Measurements from ENCODE around the gene DEFB131B. TPM values are rescaled to one million over a fixed set of nuclear protein-coding genes. Genes with fewer than 3 reads are reported as not detected.
"Not testable (repeated sequence)": the region's sequence is repeated elsewhere in the genome, so short reads cannot be mapped to it uniquely, and the experiment has no call there.

The DEFB131B gene
- total RNA-seq, 1 experiment from 2014 or later: not detected

- no peak overlapping the region for H3K9ac ChIP-seq (ENCODE audit: low read length)
- no peaks in the 10 kb centered on the region for H3K4me1 ChIP-seq (ENCODE audit: control insufficient read depth in 1 of 2, insufficient read depth in 2 of 2, low read length in 2 of 2)
- H3K9me3 ChIP-seq (ENCODE audit: control insufficient read depth in 1 of 2, insufficient read depth in 1 of 2, low read depth in 1 of 2, low read length in 2 of 2): no peaks in the 10 kb centered on the region
- H3K79me2 ChIP-seq (ENCODE audit: insufficient read depth, low read length): no peaks in the 10 kb centered on the region
- no peak for DNase-seq (ENCODE audit: low read depth, low spot score)
- RAD21 ChIA-PET (ENCODE audit: low non-redundant PET in 1 of 2, low total read pairs in 2 of 2, uncharacterized antibody in 2 of 2, unreplicated experiment in 2 of 2): no interaction called here
- no peak overlapping the region for H3K27ac ChIP-seq (ENCODE audit: low read depth, low read length)
- intact Hi-C loops (cut with micrococcal nuclease): no loop called here
- no peak overlapping the region for H3K4me2 ChIP-seq (ENCODE audit: low read length)
- H3K9me2 ChIP-seq (ENCODE audit: insufficient read depth): no peaks in the 10 kb centered on the region
- POLR2A ChIA-PET: no interaction called here
- no peaks in the 10 kb centered on the region for H4K20me1 ChIP-seq (ENCODE audit: insufficient read depth)
- H3K27me3 ChIP-seq (ENCODE audit: insufficient read depth, low read length): no peaks in the 10 kb centered on the region
- H2AFZ ChIP-seq (ENCODE audit: low read depth, low read length, poor library complexity, severe bottlenecking): no peak overlapping the region
- TF ChIP-seq MAX (IDR thresholded peaks at IDR 0.05) (no peak), POLR2A (IDR thresholded peaks at IDR 0.05; ENCODE audit: borderline replicate concordance, extremely low read depth, insufficient read depth, insufficient read length) (no peak), EGR1 (IDR thresholded peaks at IDR 0.05; ENCODE audit: low read depth) (no peak), CTCF (IDR thresholded peaks at IDR 0.05 in 2 of 3, conservative IDR thresholded peaks at IDR 0.05 in 1 of 3; ENCODE audit: borderline replicate concordance in 1 of 3, insufficient read depth in 1 of 3, low read depth in 2 of 3, low read length in 2 of 3) (no peak), YY1 (IDR thresholded peaks at IDR 0.05; ENCODE audit: extremely low read depth, insufficient replicate concordance, low read depth, low read length) (no peak), ELF1 (IDR thresholded peaks at IDR 0.05; ENCODE audit: borderline replicate concordance, low read depth) (no peak), EZH2 (IDR thresholded peaks at IDR 0.05) (no peak), RAD21 (IDR thresholded peaks at IDR 0.05; ENCODE audit: low read depth) (no peak), CEBPB (IDR thresholded peaks at IDR 0.05; ENCODE audit: low read depth) (no peak), SRF (IDR thresholded peaks at IDR 0.05; ENCODE audit: low read depth) (no peak), FOSL1 (IDR thresholded peaks at IDR 0.05; ENCODE audit: low read depth) (no peak), REST (IDR thresholded peaks at IDR 0.05; ENCODE audit: low read depth) (no peak), ZNF274 (IDR thresholded peaks at IDR 0.05; ENCODE audit: low read depth, low read length) (no peak), CBX3 (IDR thresholded peaks at IDR 0.05; ENCODE audit: low read depth) (no peak)
- ATAC-seq: no peak
- H3K4me3 ChIP-seq (replicated peaks in 1 of 2; ENCODE audit: low read depth in 1 of 2, low read length in 2 of 2): no peak overlapping the region
- no TSS peak for BruUV-seq (replicated peaks)
- CTCF ChIA-PET: no interaction called here
- H3K36me3 ChIP-seq (ENCODE audit: control insufficient read depth in 1 of 2, insufficient read depth in 2 of 2, low read length in 2 of 2): no peaks in the 10 kb centered on the region
These were observed 30.0 kb downstream of the DEFB131B start for GRCh38 chr11:71908218-71908617.

GRCh38 chr11:71910775-71911174 is 32.5 kb downstream of the DEFB131B start:
- H2AFZ ChIP-seq (ENCODE audit: low read depth, low read length, poor library complexity, severe bottlenecking); H4K20me1 ChIP-seq (ENCODE audit: insufficient read depth); H3K27ac ChIP-seq (ENCODE audit: low read depth, low read length); H3K4me3 ChIP-seq (replicated peaks in 1 of 2; ENCODE audit: low read depth in 1 of 2, low read length in 2 of 2); H3K4me2 ChIP-seq (ENCODE audit: low read length); H3K79me2 ChIP-seq (ENCODE audit: insufficient read depth, low read length); H3K9ac ChIP-seq (ENCODE audit: low read length); DNase-seq (ENCODE audit: low read depth, low spot score); H3K36me3 ChIP-seq (ENCODE audit: control insufficient read depth in 1 of 2, insufficient read depth in 2 of 2, low read length in 2 of 2); H3K9me3 ChIP-seq (ENCODE audit: control insufficient read depth in 1 of 2, insufficient read depth in 1 of 2, low read depth in 1 of 2, low read length in 2 of 2); H3K4me1 ChIP-seq (ENCODE audit: control insufficient read depth in 1 of 2, insufficient read depth in 2 of 2, low read length in 2 of 2); CTCF ChIA-PET; H3K27me3 ChIP-seq (ENCODE audit: insufficient read depth, low read length); H3K9me2 ChIP-seq (ENCODE audit: insufficient read depth); ATAC-seq; BruUV-seq (replicated peaks); RAD21 ChIA-PET (ENCODE audit: low non-redundant PET in 1 of 2, low total read pairs in 2 of 2, uncharacterized antibody in 2 of 2, unreplicated experiment in 2 of 2); POLR2A ChIA-PET; intact Hi-C loops (cut with micrococcal nuclease): not testable (repeated sequence)
